ENCODE results near the gene HPSE2. TPM values are rescaled to one million over a fixed set of nuclear protein-coding genes. Genes with fewer than 3 reads are reported as not detected.

The HPSE2 gene
- polyA plus RNA-seq, 1 of the 3 experiments (the other 2 are of a cell fraction) = not detected

GRCh38 chr10:98572594-98572993 is 663.1 kb downstream of the HPSE2 start:
- CTCF ChIA-PET = no interaction called here
- DNase-seq = no peak

GRCh38 chr10:98570834-98571233 is 664.8 kb downstream of the HPSE2 start:
- H3K27me3 ChIP-seq (ENCODE audit: insufficient read depth) = no peaks in the 10 kb centered on the region
- no peak for DNase-seq
- H4K20me1 ChIP-seq (ENCODE audit: insufficient read depth) = no peaks in the 10 kb centered on the region
- no peaks in the 10 kb centered on the region for H3F3A ChIP-seq (replicated peaks; ENCODE audit: insufficient read depth)
- H3K27ac ChIP-seq (ENCODE audit: low read depth in 2 of 2, low read length in 1 of 2) = no peak overlapping the region
- H3K9me2 ChIP-seq = no peaks in the 10 kb centered on the region
- ChIA-PET CTCF (interaction anchor here (0.6 kb wide), 1 partner anchor 14 kb away, joined by 3 read pairs; no protein-coding TSS in a partner anchor), POLR2A (no interaction called here)
- H2AFZ ChIP-seq (ENCODE audit: low read depth) = no peak overlapping the region
- no peak overlapping the region for H3K9ac ChIP-seq
- no peaks in the 10 kb centered on the region for H3K79me2 ChIP-seq (ENCODE audit: insufficient read depth)
- H3K9me3 ChIP-seq = no peaks in the 10 kb centered on the region
- WGBS (ENCODE audit: low lambda C conversion rate) = 3% methylated on average over 5 of the region's 5 CpGs
- no peaks in the 10 kb centered on the region for H3K36me3 ChIP-seq (replicated peaks in 1 of 2; ENCODE audit: control insufficient read depth in 1 of 2, insufficient read depth in 2 of 2, low read length in 1 of 2)
- H3K4me1 ChIP-seq (ENCODE audit: control insufficient read depth in 1 of 2, insufficient read depth in 2 of 2, low read depth in 1 of 2, low read length in 1 of 2) = no peaks in the 10 kb centered on the region
- H3K4me2 ChIP-seq = no peak overlapping the region
- H3K4me3 ChIP-seq (ENCODE audit: low read depth in 2 of 2, low read length in 1 of 2) = no peak overlapping the region
- TF ChIP-seq TCF12 (IDR thresholded peaks at IDR 0.05) (no peak), USF1 (IDR thresholded peaks at IDR 0.05; ENCODE audit: borderline replicate concordance, low read depth) (no peak), MEF2A (IDR thresholded peaks at IDR 0.05; ENCODE audit: borderline replicate concordance, low read depth) (no peak), FOXJ3 (CRISPR knock-in tag; IDR thresholded peaks at IDR 0.05) (no peak), CHD2 (IDR thresholded peaks at IDR 0.05; ENCODE audit: low read length, partially characterized antibody) (no peak), GABPA (IDR thresholded peaks at IDR 0.05; ENCODE audit: low read depth) (no peak), RFX5 (IDR thresholded peaks at IDR 0.05; ENCODE audit: low read length) (no peak), SMC3 (IDR thresholded peaks at IDR 0.05; ENCODE audit: low read depth, low read length) (no peak), MXI1 (IDR thresholded peaks at IDR 0.05; ENCODE audit: low read depth, low read length) (no peak), FOXM1 (IDR thresholded peaks at IDR 0.05; ENCODE audit: low read depth) (no peak), FOSL2 (IDR thresholded peaks at IDR 0.05; ENCODE audit: borderline replicate concordance, low read depth) (no peak)
- TF ChIP-seq, protein P1, sequence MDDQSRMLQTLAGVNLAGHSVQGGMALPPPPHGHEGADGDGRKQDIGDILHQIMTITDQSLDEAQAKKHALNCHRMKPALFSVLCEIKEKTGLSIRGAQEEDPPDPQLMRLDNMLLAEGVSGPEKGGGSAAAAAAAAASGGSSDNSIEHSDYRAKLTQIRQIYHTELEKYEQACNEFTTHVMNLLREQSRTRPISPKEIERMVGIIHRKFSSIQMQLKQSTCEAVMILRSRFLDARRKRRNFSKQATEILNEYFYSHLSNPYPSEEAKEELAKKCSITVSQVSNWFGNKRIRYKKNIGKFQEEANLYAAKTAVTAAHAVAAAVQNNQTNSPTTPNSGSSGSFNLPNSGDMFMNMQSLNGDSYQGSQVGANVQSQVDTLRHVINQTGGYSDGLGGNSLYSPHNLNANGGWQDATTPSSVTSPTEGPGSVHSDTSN (IDR thresholded peaks at IDR 0.05) = no peak
- TF ChIP-seq, protein P2, sequence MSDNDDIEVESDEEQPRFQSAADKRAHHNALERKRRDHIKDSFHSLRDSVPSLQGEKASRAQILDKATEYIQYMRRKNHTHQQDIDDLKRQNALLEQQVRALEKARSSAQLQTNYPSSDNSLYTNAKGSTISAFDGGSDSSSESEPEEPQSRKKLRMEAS (IDR thresholded peaks at IDR 0.05; ENCODE audit: low read depth) = no peak

More at GRCh38 chr10:98572594-98572993, 663.1 kb downstream of the HPSE2 start:
- Histone ChIP-seq H3K27me3 (ENCODE audit: insufficient read depth) (no peaks in the 10 kb centered on the region), H3F3A (replicated peaks; ENCODE audit: insufficient read depth) (no peaks in the 10 kb centered on the region), H4K20me1 (ENCODE audit: insufficient read depth) (no peaks in the 10 kb centered on the region), H3K4me2 (no peak overlapping the region), H3K4me3 (ENCODE audit: low read depth in 2 of 2, low read length in 1 of 2) (no peak overlapping the region), H3K27ac (ENCODE audit: low read depth in 2 of 2, low read length in 1 of 2) (no peak overlapping the region), H3K9me3 (no peaks in the 10 kb centered on the region), H3K9ac (no peak overlapping the region), H3K9me2 (no peaks in the 10 kb centered on the region), H2AFZ (ENCODE audit: low read depth) (no peak overlapping the region), H3K4me1 (ENCODE audit: control insufficient read depth in 1 of 2, insufficient read depth in 2 of 2, low read depth in 1 of 2, low read length in 1 of 2) (no peaks in the 10 kb centered on the region), H3K79me2 (ENCODE audit: insufficient read depth) (no peaks in the 10 kb centered on the region), H3K36me3 (replicated peaks in 1 of 2; ENCODE audit: control insufficient read depth in 1 of 2, insufficient read depth in 2 of 2, low read length in 1 of 2) (no peaks in the 10 kb centered on the region)
- no peak for TF ChIP-seq YY1 (IDR thresholded peaks at IDR 0.05; ENCODE audit: low read depth)
- TF ChIP-seq NRF1 (IDR thresholded peaks at IDR 0.05; ENCODE audit: low read depth, low read length) = no peak
- TF ChIP-seq TEAD4 (IDR thresholded peaks at IDR 0.05; ENCODE audit: borderline replicate concordance, insufficient read depth) = no peak
- no peak for TF ChIP-seq RAD21 (IDR thresholded peaks at IDR 0.05; ENCODE audit: low read length)
- TF ChIP-seq ZBTB33 (IDR thresholded peaks at IDR 0.05; ENCODE audit: borderline replicate concordance, low read depth) = no peak
- TF ChIP-seq, protein P3, sequence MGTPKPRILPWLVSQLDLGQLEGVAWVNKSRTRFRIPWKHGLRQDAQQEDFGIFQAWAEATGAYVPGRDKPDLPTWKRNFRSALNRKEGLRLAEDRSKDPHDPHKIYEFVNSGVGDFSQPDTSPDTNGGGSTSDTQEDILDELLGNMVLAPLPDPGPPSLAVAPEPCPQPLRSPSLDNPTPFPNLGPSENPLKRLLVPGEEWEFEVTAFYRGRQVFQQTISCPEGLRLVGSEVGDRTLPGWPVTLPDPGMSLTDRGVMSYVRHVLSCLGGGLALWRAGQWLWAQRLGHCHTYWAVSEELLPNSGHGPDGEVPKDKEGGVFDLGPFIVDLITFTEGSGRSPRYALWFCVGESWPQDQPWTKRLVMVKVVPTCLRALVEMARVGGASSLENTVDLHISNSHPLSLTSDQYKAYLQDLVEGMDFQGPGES (IDR thresholded peaks at IDR 0.05; ENCODE audit: low read depth, low read length) = no peak
- TF ChIP-seq TCF12 (IDR thresholded peaks at IDR 0.05) = no peak
- TF ChIP-seq EP300 (IDR thresholded peaks at IDR 0.05; ENCODE audit: borderline replicate concordance in 1 of 2, low read depth in 1 of 2, low read length in 1 of 2) = no peak
- WGBS (ENCODE audit: low lambda C conversion rate) = 1% methylated on average over 5 of the region's 5 CpGs
- POLR2A ChIA-PET = no interaction called here

All from SK-N-SH (cell line).